CD8-positive, alpha-beta memory T cell (primary cell): ENCODE results near the gene PIP5K1B. TPM values are rescaled to one million over a fixed set of nuclear protein-coding genes. Genes with fewer than 3 reads are reported as not detected.

ENCODE experiments used
- CTCF ChIA-PET: fragments of 350-600 bp; sonication (Branson Sonifier 250); formaldehyde crosslinking; loops from one replicate; lab custom pipeline; 2021; ENCODE audit warnings: antibody characterized with exemption; lab: Charles Lee
- POLR2A ChIA-PET: fragments of 350-600 bp; sonication (Branson Sonifier 250); formaldehyde crosslinking; loops from one replicate; lab custom pipeline; 2021; ENCODE audit warnings: antibody characterized with exemption; lab: Charles Lee
- DNase-seq, 5 donors: peaks; one replicate each; pipeline versions ENCODE4 v3.0.0 to v3.0.0-alpha.2; 2020 to 2022; ENCODE audit warnings: mixed read lengths in 1 of 5
- H3K27ac ChIP-seq: one replicate; pipeline ENCODE4 v1.7.0; 2013; ENCODE audit warnings: low read depth, mild to moderate bottlenecking, low read length, moderate library complexity
- H3K27me3 ChIP-seq: 2 replicates; pipeline ENCODE4 v1.7.0; 2013; ENCODE audit warnings: low read length, mild to moderate bottlenecking; ENCODE audit not compliant: insufficient read depth, poor library complexity, severe bottlenecking
- H3K36me3 ChIP-seq: 2 replicates; pipeline ENCODE4 v1.7.0; 2013; ENCODE audit warnings: mild to moderate bottlenecking, low read length, moderate library complexity; ENCODE audit not compliant: insufficient read depth
- H3K4me1 ChIP-seq: 2 replicates; pipeline ENCODE4 v1.7.0; 2013; ENCODE audit warnings: mild to moderate bottlenecking, low read length, moderate library complexity; ENCODE audit not compliant: insufficient read depth
- H3K4me3 ChIP-seq: 2 replicates; pipeline ENCODE4 v1.7.0; 2013; ENCODE audit warnings: mild to moderate bottlenecking, low read length
- H3K9me3 ChIP-seq: 2 replicates; pipeline ENCODE4 v1.7.0; 2013; ENCODE audit warnings: mild to moderate bottlenecking, low read length
- H3K27ac Mint-ChIP-seq, 8 donors: one replicate each; pipeline ENCODE4 v1.8.0; 2020 to 2021; ENCODE audit warnings: mixed read lengths in 8 of 8, mild to moderate bottlenecking in 6 of 8, inconsistent platforms in 3 of 8, moderate library complexity in 3 of 8
- H3K27me3 Mint-ChIP-seq, 2 donors: one replicate each; pipeline ENCODE4 v1.8.0; 2020 to 2021; ENCODE audit warnings: mixed read lengths in 2 of 2, mild to moderate bottlenecking in 1 of 2, moderate library complexity in 1 of 2
- H3K36me3 Mint-ChIP-seq, 3 donors: one replicate each; pipeline ENCODE4 v1.8.0; 2020 to 2021; ENCODE audit warnings: mixed read lengths in 3 of 3, inconsistent platforms in 1 of 3, mild to moderate bottlenecking in 1 of 3
- H3K4me1 Mint-ChIP-seq, 3 donors: one replicate each; pipeline ENCODE4 v1.8.0; 2020 to 2021; ENCODE audit warnings: mixed read lengths in 3 of 3, inconsistent platforms in 1 of 3, mild to moderate bottlenecking in 1 of 3
- H3K4me3 Mint-ChIP-seq, 7 donors: one replicate each; pipeline ENCODE4 v1.8.0; 2020 to 2021; ENCODE audit warnings: mixed read lengths in 7 of 7, mild to moderate bottlenecking in 6 of 7, moderate library complexity in 4 of 7, inconsistent platforms in 2 of 7
- H3K9me3 Mint-ChIP-seq, 5 donors: one replicate each; pipeline ENCODE4 v1.8.0; 2020 to 2022; ENCODE audit warnings: mixed read lengths in 5 of 5, mild to moderate bottlenecking in 3 of 5, moderate library complexity in 2 of 5, inconsistent platforms in 1 of 5
- polyA plus RNA-seq: library from polyadenylated mRNA; unstranded; fragments of 300-500 nt; fragmentation: Illumina TruSeq; gene quantifications from one replicate; pipeline ENCODE4 v1.2.3, GENCODE V29; 2021
- total RNA-seq, 2 experiments: library from RNA; stranded (reverse); gene quantifications; one replicate each; pipeline ENCODE4 v1.2.3, GENCODE V29; 2021

Gene PIP5K1B
- total and polyA plus RNA-seq, 3 experiments from 2014 or later: 3.1 TPM; not detected in 1

GRCh38 chr9:69018737-69019136 lies 313.7 kb downstream of the PIP5K1B start:
- Mint-ChIP-seq H3K27ac (peak overlapping the region in 1 of 8 donors; percentile 7), H3K4me3 (no peak overlapping the region), H3K9me3 (no peaks in the 10 kb centered on the region), H3K4me1 (peaks cover 20 to 32% (median 21%) of the 10 kb centered on the region in 3 donors), H3K27me3 (peaks cover 7 to 15% of the 10 kb centered on the region in 2 donors), H3K36me3 (peaks cover 0 to 3% (median 0%) of the 10 kb centered on the region in 3 donors)
- ChIA-PET POLR2A (no interaction called here), CTCF (no interaction called here)
- no peaks in the 10 kb centered on the region for H3K27me3 ChIP-seq
- no peak overlapping the region for H3K4me3 ChIP-seq
- H3K9me3 ChIP-seq: no peaks in the 10 kb centered on the region
- DNase-seq: no peak
- peaks cover 22% of the 10 kb centered on the region for H3K4me1 ChIP-seq
- H3K27ac ChIP-seq: no peak overlapping the region
- H3K36me3 ChIP-seq: no peaks in the 10 kb centered on the region

GRCh38 chr9:69019808-69020207 lies 314.8 kb downstream of the PIP5K1B start:
- H3K27ac ChIP-seq: peak overlapping the region; percentile 51
- H3K4me1 ChIP-seq: peaks cover 22% of the 10 kb centered on the region
- Mint-ChIP-seq H3K27ac (peak overlapping the region in 4 of 8 donors; percentile 5 to 59 (median 32)), H3K27me3 (peaks cover 2 to 14% of the 10 kb centered on the region in 2 donors), H3K36me3 (peaks cover 0 to 3% (median 0%) of the 10 kb centered on the region in 3 donors), H3K4me3 (peak overlapping the region in 2 of 7 donors; percentile 41 to 52), H3K9me3 (no peaks in the 10 kb centered on the region), H3K4me1 (peaks cover 20 to 32% (median 21%) of the 10 kb centered on the region in 3 donors)
- ChIA-PET CTCF (interaction anchor here (0.8 to 1.9 kb wide), 6 partner anchors 8 to 436 kb away, joined by 3 to 5 read pairs (median 4); partner anchors contain the start of gene FXN), POLR2A (interaction anchor here (1.3 kb wide), 1 partner anchor 16 kb away, joined by 4 read pairs; the partner anchor contains the start of gene FXN)
- DNase-seq: peak; percentile 5 to 58 (median 40)
- H3K9me3 ChIP-seq: no peaks in the 10 kb centered on the region
- no peaks in the 10 kb centered on the region for H3K36me3 ChIP-seq
- H3K27me3 ChIP-seq: no peaks in the 10 kb centered on the region
- H3K4me3 ChIP-seq: no peak overlapping the region

- Histone ChIP-seq H3K4me3 (no peak overlapping the region), H3K9me3 (no peaks in the 10 kb centered on the region), H3K27me3 (no peaks in the 10 kb centered on the region), H3K4me1 (peaks cover 22% of the 10 kb centered on the region), H3K27ac (peak overlapping the region; percentile 51), H3K36me3 (no peaks in the 10 kb centered on the region)
- Mint-ChIP-seq H3K36me3 (peaks cover 0 to 3% (median 0%) of the 10 kb centered on the region in 3 donors), H3K27ac (peak overlapping the region in 4 of 8 donors; percentile 5 to 59 (median 19)), H3K4me1 (peaks cover 20 to 32% (median 21%) of the 10 kb centered on the region in 3 donors), H3K4me3 (peak overlapping the region in 3 of 7 donors; percentile 2 to 52 (median 41)), H3K27me3 (peaks cover 2 to 10% of the 10 kb centered on the region in 2 donors), H3K9me3 (no peaks in the 10 kb centered on the region)
- DNase-seq: no peak
- ChIA-PET CTCF (interaction anchor here (0.8 to 1.9 kb wide), 6 partner anchors 8 to 437 kb away, joined by 3 to 5 read pairs (median 4); partner anchors contain the start of gene FXN), POLR2A (interaction anchor here (1.3 kb wide), 1 partner anchor 15 kb away, joined by 4 read pairs; the partner anchor contains the start of gene FXN)
Observed at GRCh38 chr9:69020301-69021145, 315.5 kb downstream of the PIP5K1B start.

- H3K4me3 ChIP-seq: no peak overlapping the region
- H3K9me3 ChIP-seq: no peaks in the 10 kb centered on the region
- no peaks in the 10 kb centered on the region for H3K36me3 ChIP-seq
- H3K27ac ChIP-seq: no peak overlapping the region
- H3K9me3 Mint-ChIP-seq: no peaks in the 10 kb centered on the region
- H3K4me1 Mint-ChIP-seq: peaks cover 28 to 42% (median 32%) of the 10 kb centered on the region in 3 donors
- peaks cover 39% of the 10 kb centered on the region for H3K4me1 ChIP-seq
- CTCF ChIA-PET: interaction anchor here (0.7 to 2.3 kb wide), 3 partner anchors 8 to 26 kb away, joined by 3 to 11 read pairs (median 5); partner anchors contain the start of gene FXN
- DNase-seq: no peak
- H3K36me3 Mint-ChIP-seq: peaks cover 0 to 3% (median 0%) of the 10 kb centered on the region in 3 donors
- no peaks in the 10 kb centered on the region for H3K27me3 ChIP-seq
- POLR2A ChIA-PET: no interaction called here
- H3K4me3 Mint-ChIP-seq: no peak overlapping the region
- peak overlapping the region in 1 of 8 donors; percentile 7 for H3K27ac Mint-ChIP-seq
- peaks cover 1 to 8% of the 10 kb centered on the region in 2 donors for H3K27me3 Mint-ChIP-seq
Observed at GRCh38 chr9:69023650-69024049, 318.6 kb downstream of the PIP5K1B start.

GRCh38 chr9:69027355-69028097 lies 322.5 kb downstream of the PIP5K1B start:
- Histone ChIP-seq H3K4me1 (peaks cover 30% of the 10 kb centered on the region), H3K27ac (no peak overlapping the region), H3K9me3 (no peaks in the 10 kb centered on the region), H3K36me3 (no peaks in the 10 kb centered on the region), H3K27me3 (no peaks in the 10 kb centered on the region), H3K4me3 (no peak overlapping the region)
- ChIA-PET CTCF (interaction anchor here (1.4 kb wide), 2 partner anchors 8 to 11 kb away, joined by 4 to 5 read pairs; no protein-coding TSS in a partner anchor), POLR2A (no interaction called here)
- H3K4me3 Mint-ChIP-seq: no peak overlapping the region
- H3K9me3 Mint-ChIP-seq: no peaks in the 10 kb centered on the region
- no peaks in the 10 kb centered on the region for H3K36me3 Mint-ChIP-seq
- peaks cover 23 to 39% (median 30%) of the 10 kb centered on the region in 3 donors for H3K4me1 Mint-ChIP-seq
- H3K27me3 Mint-ChIP-seq: peaks cover 1 to 8% of the 10 kb centered on the region in 2 donors
- peak in 3 of 5 donors; percentile 31 to 58 (median 47) for DNase-seq
- peak overlapping the region in 1 of 8 donors; percentile 61 for H3K27ac Mint-ChIP-seq

GRCh38 chr9:69028754-69029153 lies 323.7 kb downstream of the PIP5K1B start:
- no peaks in the 10 kb centered on the region for H3K27me3 ChIP-seq
- no peaks in the 10 kb centered on the region for H3K9me3 Mint-ChIP-seq
- H3K27me3 Mint-ChIP-seq: peaks cover 1 to 3% of the 10 kb centered on the region in 2 donors
- POLR2A ChIA-PET: interaction anchor here (0.6 kb wide), 1 partner anchor 17 kb away, joined by 3 read pairs; no protein-coding TSS in a partner anchor
- no peaks in the 10 kb centered on the region for H3K9me3 ChIP-seq
- no peak overlapping the region for H3K4me3 ChIP-seq
- no peaks in the 10 kb centered on the region for H3K36me3 Mint-ChIP-seq
- H3K4me1 ChIP-seq: peaks cover 30% of the 10 kb centered on the region
- peak overlapping the region in 4 of 7 donors; percentile 3 to 72 (median 58) for H3K4me3 Mint-ChIP-seq
- CTCF ChIA-PET: interaction anchor here (1.4 kb wide), 1 partner anchor 9 kb away, joined by 5 read pairs; no protein-coding TSS in a partner anchor
- peak in 2 of 5 donors; percentile 53 to 75 for DNase-seq
- no peak overlapping the region for H3K27ac ChIP-seq
- H3K36me3 ChIP-seq: no peaks in the 10 kb centered on the region
- peak overlapping the region in 2 of 8 donors; percentile 35 to 36 for H3K27ac Mint-ChIP-seq
- peaks cover 23 to 39% (median 30%) of the 10 kb centered on the region in 3 donors for H3K4me1 Mint-ChIP-seq

- no peak for DNase-seq
- Mint-ChIP-seq H3K27ac (peak overlapping the region in 1 of 8 donors; percentile 56), H3K27me3 (peaks cover 0 to 1% of the 10 kb centered on the region in 2 donors), H3K9me3 (no peaks in the 10 kb centered on the region), H3K4me1 (peaks cover 23 to 39% (median 30%) of the 10 kb centered on the region in 3 donors), H3K36me3 (no peaks in the 10 kb centered on the region), H3K4me3 (no peak overlapping the region)
- POLR2A ChIA-PET: no interaction called here
- Histone ChIP-seq H3K36me3 (no peaks in the 10 kb centered on the region), H3K27me3 (no peaks in the 10 kb centered on the region), H3K27ac (no peak overlapping the region), H3K4me3 (no peak overlapping the region), H3K9me3 (no peaks in the 10 kb centered on the region), H3K4me1 (peaks cover 30% of the 10 kb centered on the region)
- CTCF ChIA-PET: no interaction called here
Observed at GRCh38 chr9:69029535-69029934, 324.5 kb downstream of the PIP5K1B start.
